Spleen (tissue), 11 donors: ENCODE results near the gene ANGPTL2. TPM values are rescaled to one million over a fixed set of nuclear protein-coding genes. Genes with fewer than 3 reads are reported as not detected.
A peak's percentile ranks its signal among the peaks of the same experiment; 100 is the strongest.

ENCODE experiments used
- DNase-seq: peaks from one replicate; pipeline ENCODE4 v3.0.0-alpha.2; 2020
- H3K27ac ChIP-seq, 8 donors: fragments of 200-600 bp; sonication (generic) in 7 of 8; 1 replicate in 4 of 8; 2 replicates in 4 of 8; pipeline versions ENCODE4 v1.5.0 to v1.8.0; 2016 to 2021; ENCODE audit warnings: inconsistent platforms in 4 of 8, mild to moderate bottlenecking in 4 of 8, moderate library complexity in 1 of 8
- H3K27me3 ChIP-seq, 7 donors: fragments of 200-600 bp; sonication (generic) in 6 of 7; replicated peaks in 1 of 7; 1 replicate in 4 of 7; 2 replicates in 3 of 7; pipeline versions ENCODE4 v1.5.0 to v1.8.0; 2016 to 2021; ENCODE audit warnings: inconsistent platforms in 3 of 7, mild to moderate bottlenecking in 1 of 7
- H3K36me3 ChIP-seq, 6 donors: fragments of 200-600 bp; sonication (generic) in 5 of 6; 1 replicate in 4 of 6; 2 replicates in 2 of 6; pipeline versions ENCODE4 v1.5.0 to v1.8.0; 2016 to 2021; ENCODE audit warnings: inconsistent platforms in 2 of 6
- H3K4me1 ChIP-seq, 6 donors: fragments of 200-600 bp; sonication (generic) in 5 of 6; 1 replicate in 3 of 6; 2 replicates in 3 of 6; pipeline versions ENCODE4 v1.5.0 to v1.8.0; 2016 to 2021; ENCODE audit warnings: inconsistent platforms in 3 of 6
- H3K4me3 ChIP-seq, 8 donors: fragments of 200-600 bp; sonication (generic) in 7 of 8; 1 replicate in 4 of 8; 2 replicates in 4 of 8; pipeline versions ENCODE4 v1.5.0 to v1.8.0; 2016 to 2021; ENCODE audit warnings: inconsistent platforms in 4 of 8, mild to moderate bottlenecking in 4 of 8, moderate library complexity in 2 of 8
- H3K9me3 ChIP-seq, 8 donors: fragments of 200-600 bp; sonication (generic) in 7 of 8; 1 replicate in 4 of 8; 2 replicates in 4 of 8; pipeline versions ENCODE4 v1.5.0 to v1.8.0; 2016 to 2021; ENCODE audit warnings: inconsistent platforms in 4 of 8
- POLR2A ChIP-seq, 3 donors: fragments of 450-650 bp; IDR thresholded peaks; one replicate each; pipeline ENCODE4 v1.5.1; 2017; ENCODE audit warnings: antibody characterized with exemption in 3 of 3, mild to moderate bottlenecking in 1 of 3
- POLR2AphosphoS5 ChIP-seq, 3 donors: sonication (generic); formaldehyde crosslinking; IDR thresholded peaks; one replicate each; pipeline ENCODE4 v1.5.1; 2017; ENCODE audit warnings: antibody characterized with exemption in 3 of 3
- WGBS, 5 donors: extraction: QIAGEN DNeasy Blood & Tissue Kit in 3 of 5; methylation state at CpG; one replicate each; pipeline versions ENCODE4 v1.1.5 to v1.1.7; 2013 to 2018; 5-methylcytosine and 5-hydroxymethylcytosine counted together
- intact Hi-C: fragments of 100-400 bp; cut with DNase I; formaldehyde crosslinking; loops from one replicate; pipeline ENCODE4 v1.15.0; 2023; ENCODE audit warnings: low total_unique reads
- polyA plus RNA-seq, 3 donors: library from polyadenylated mRNA; stranded (reverse); fragments of 200-250 nt; gene quantifications; one replicate each; pipeline ENCODE4 v1.2.1, GENCODE V29; 2013
- total RNA-seq, 7 donors: library from RNA; depleted of rRNA in 3 of 7; stranded (reverse); fragments of >200 nt in 3 of 7; fragmentation: NEBNext Ultra II Directional in 4 of 7; extraction: Animal tissue kit (Norgen Biotek cat#: 25700) in 4 of 7; gene quantifications; one replicate each; pipeline versions ENCODE4 v1.1.0 to v1.2.1, GENCODE V29; 2016 to 2021
- TF ChIP-seq, protein P1 (sequence below), 11 experiments: fragments of 200-600 bp in 7 of 11; fragments of 450-650 bp in 4 of 11; sonication (generic) in 4 of 11; IDR thresholded peaks in 8 of 11; conservative IDR thresholded peaks in 3 of 11; 1 replicate in 7 of 11; 2 replicates in 4 of 11; pipeline versions ENCODE4 v1.4.0 to v1.8.0; 2016 to 2021; ENCODE audit warnings: antibody characterized with exemption in 11 of 11, inconsistent platforms in 4 of 11, mild to moderate bottlenecking in 1 of 11
- donor health status: healthy with polysubstance abuse.
- donor health status: DM: no; HTN: no; CAD: no; lungs with moderate emphysema.
- donor health status: DM: no; HTN: no; CAD: no.
- donor health status: Bipolar disorder and iron deficiency.
- donor health status: healthy.
- donor health status: DM: no; HTN: no; CAD: no.
- donor health status: DM: yes; HTN: yes; CAD: no.

Gene ANGPTL2
- total and polyA plus RNA-seq, 10 donors: 6.6 to 103 (median 48.1) TPM

- no peak for DNase-seq
- H3K27me3 ChIP-seq: no peaks in the 10 kb centered on the region
- intact Hi-C loops: no loop called here
- peak overlapping the region in 4 of 8 donors; percentile 3 to 44 (median 34) for H3K27ac ChIP-seq
- H3K36me3 ChIP-seq: peaks cover 0 to 57% (median 11%) of the 10 kb centered on the region in 6 donors
- no peaks in the 10 kb centered on the region for H3K9me3 ChIP-seq
- no peak overlapping the region for H3K4me3 ChIP-seq
- WGBS, 5 donors: 79 to 92% (median 85%) methylated on average over 5 of the region's 5 CpGs
- H3K4me1 ChIP-seq: peaks cover 0 to 28% (median 10%) of the 10 kb centered on the region in 6 donors
- TF ChIP-seq POLR2A (IDR thresholded peaks at IDR 0.05) (no peak), POLR2AphosphoS5 (IDR thresholded peaks at IDR 0.05) (peak; percentile 9 to 42 (median 21))
These were observed 27.0 kb downstream of the ANGPTL2 start for GRCh38 chr9:127095411-127095810.

DNA sequence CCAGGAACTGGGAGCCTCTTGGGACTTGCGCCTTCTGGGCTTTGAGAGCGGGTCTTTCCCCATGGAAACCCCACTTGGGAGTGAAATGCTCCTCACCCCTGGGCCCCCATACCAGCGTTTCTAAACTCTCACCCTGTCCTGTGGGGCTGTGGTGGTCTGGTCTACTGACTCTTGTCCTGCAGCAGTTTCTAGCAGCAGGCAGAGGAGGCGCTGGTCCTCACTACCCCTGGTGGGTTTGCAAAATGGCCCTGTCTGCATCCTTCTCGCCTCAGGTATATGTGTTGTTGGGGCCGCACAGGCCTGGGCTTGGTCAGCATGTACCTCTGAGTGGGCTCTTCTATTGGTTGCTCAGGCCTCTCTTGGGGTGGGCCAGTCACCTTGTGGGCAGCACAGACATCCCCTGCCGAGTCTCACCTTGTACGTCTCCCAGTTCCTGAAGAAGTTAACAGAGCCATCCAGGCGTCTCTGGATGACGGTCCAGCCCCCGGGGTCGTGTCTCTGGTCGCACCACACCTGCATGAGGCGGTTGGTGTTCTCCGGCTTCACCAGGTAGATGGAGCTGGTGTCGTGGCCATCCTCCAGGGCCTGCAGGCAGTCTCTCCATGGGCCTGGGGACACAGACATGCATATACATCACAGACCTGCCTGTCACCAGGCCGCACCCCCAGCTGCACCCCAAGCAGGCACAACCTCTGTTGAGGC, 29.0 kb downstream of the ANGPTL2 start:
- intact Hi-C loops: no loop called here
- peaks cover 0 to 73% (median 20%) of the 10 kb centered on the region in 6 donors for H3K36me3 ChIP-seq
- H3K9me3 ChIP-seq: no peaks in the 10 kb centered on the region
- no peak overlapping the region for H3K4me3 ChIP-seq
- peaks cover 0 to 28% (median 10%) of the 10 kb centered on the region in 6 donors for H3K4me1 ChIP-seq
- no peaks in the 10 kb centered on the region for H3K27me3 ChIP-seq
- H3K27ac ChIP-seq: no peak overlapping the region
- 92 to 97% (median 95%) methylated on average over 11 to 17 of the region's 17 CpGs for WGBS, 5 donors
- TF ChIP-seq, protein P1, sequence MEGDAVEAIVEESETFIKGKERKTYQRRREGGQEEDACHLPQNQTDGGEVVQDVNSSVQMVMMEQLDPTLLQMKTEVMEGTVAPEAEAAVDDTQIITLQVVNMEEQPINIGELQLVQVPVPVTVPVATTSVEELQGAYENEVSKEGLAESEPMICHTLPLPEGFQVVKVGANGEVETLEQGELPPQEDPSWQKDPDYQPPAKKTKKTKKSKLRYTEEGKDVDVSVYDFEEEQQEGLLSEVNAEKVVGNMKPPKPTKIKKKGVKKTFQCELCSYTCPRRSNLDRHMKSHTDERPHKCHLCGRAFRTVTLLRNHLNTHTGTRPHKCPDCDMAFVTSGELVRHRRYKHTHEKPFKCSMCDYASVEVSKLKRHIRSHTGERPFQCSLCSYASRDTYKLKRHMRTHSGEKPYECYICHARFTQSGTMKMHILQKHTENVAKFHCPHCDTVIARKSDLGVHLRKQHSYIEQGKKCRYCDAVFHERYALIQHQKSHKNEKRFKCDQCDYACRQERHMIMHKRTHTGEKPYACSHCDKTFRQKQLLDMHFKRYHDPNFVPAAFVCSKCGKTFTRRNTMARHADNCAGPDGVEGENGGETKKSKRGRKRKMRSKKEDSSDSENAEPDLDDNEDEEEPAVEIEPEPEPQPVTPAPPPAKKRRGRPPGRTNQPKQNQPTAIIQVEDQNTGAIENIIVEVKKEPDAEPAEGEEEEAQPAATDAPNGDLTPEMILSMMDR (IDR thresholded peaks at IDR 0.05 in 8 of 11, conservative IDR thresholded peaks at IDR 0.05 in 3 of 11): no peak
- TF ChIP-seq POLR2AphosphoS5 (IDR thresholded peaks at IDR 0.05): no peak
- no peak for DNase-seq

- WGBS, 5 donors: 67 to 85% (median 75%) methylated on average over 11 of the region's 11 CpGs
- H3K4me3 ChIP-seq: no peak overlapping the region
- no peaks in the 10 kb centered on the region for H3K27me3 ChIP-seq
- H3K4me1 ChIP-seq: peaks cover 0 to 28% (median 10%) of the 10 kb centered on the region in 6 donors
- intact Hi-C loops: no loop called here
- no peaks in the 10 kb centered on the region for H3K9me3 ChIP-seq
- DNase-seq: no peak
- TF ChIP-seq, protein P1 (IDR thresholded peaks at IDR 0.05 in 8 of 11, conservative IDR thresholded peaks at IDR 0.05 in 3 of 11): no peak
- TF ChIP-seq POLR2A (IDR thresholded peaks at IDR 0.05): no peak
- TF ChIP-seq POLR2AphosphoS5 (IDR thresholded peaks at IDR 0.05): no peak
- peak overlapping the region in 1 of 8 donors; percentile 61 for H3K27ac ChIP-seq
- H3K36me3 ChIP-seq: peaks cover 0 to 86% (median 28%) of the 10 kb centered on the region in 6 donors
These were observed 30.3 kb downstream of the ANGPTL2 start for GRCh38 chr9:127092041-127092608.

DNA sequence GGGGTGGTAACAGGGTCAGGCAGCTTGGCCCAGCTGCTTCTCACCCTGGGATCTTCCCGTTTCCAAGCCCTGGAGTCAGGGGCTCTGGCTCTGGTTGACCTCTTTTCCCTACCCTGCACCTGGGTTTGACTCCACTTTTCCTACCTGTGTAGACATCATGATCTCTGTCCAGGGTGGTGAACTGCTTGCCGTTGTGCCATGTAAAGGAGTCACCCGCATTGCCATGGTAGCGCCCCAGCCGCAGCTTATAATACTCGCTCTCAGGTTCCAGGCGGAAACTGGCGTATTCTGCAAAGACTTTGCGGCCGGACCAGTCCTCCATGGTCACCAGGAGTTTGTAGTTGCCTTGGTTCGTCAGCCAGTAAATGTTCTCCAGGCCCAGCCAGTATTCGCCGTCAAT, 30.9 kb downstream of the ANGPTL2 start:
- TF ChIP-seq POLR2A (IDR thresholded peaks at IDR 0.05) (no peak), POLR2AphosphoS5 (IDR thresholded peaks at IDR 0.05) (no peak)
- TF ChIP-seq, protein P1 (IDR thresholded peaks at IDR 0.05 in 8 of 11, conservative IDR thresholded peaks at IDR 0.05 in 3 of 11): no peak
- WGBS, 5 donors: 89 to 96% (median 96%) methylated on average over 13 of the region's 13 CpGs

More for the DNA sequence above, 30.9 kb downstream of the ANGPTL2 start:
- Histone ChIP-seq H3K4me1 (peaks cover 0 to 27% (median 9%) of the 10 kb centered on the region in 6 donors), H3K36me3 (peaks cover 0 to 88% (median 28%) of the 10 kb centered on the region in 6 donors), H3K4me3 (no peak overlapping the region), H3K27ac (peak overlapping the region in 3 of 8 donors; percentile 22 to 61 (median 43)), H3K9me3 (no peaks in the 10 kb centered on the region), H3K27me3 (no peaks in the 10 kb centered on the region)
- intact Hi-C loops: no loop called here
- DNase-seq: no peak
